HepG2 (cell line): ENCODE measurements around the gene EHD1. TPM values are rescaled to one million over a fixed set of nuclear protein-coding genes. Genes with fewer than 3 reads are reported as not detected.
A peak's percentile ranks its signal among the peaks of the same experiment; 100 is the strongest.

ENCODE experiments used
- ARNT2 ChIP-seq: sonication (generic); formaldehyde crosslinking; IDR thresholded peaks from 2 replicates; pipeline ENCODE4 v1.8.0; 2022; ENCODE audit warnings: mild to moderate bottlenecking, low read depth, missing genetic modification reagents, moderate library complexity
- FOSL2 ChIP-seq: sonication (generic); formaldehyde crosslinking; IDR thresholded peaks from 2 replicates; pipeline ENCODE4 v1.4.0; 2020; ENCODE audit warnings: missing genetic modification reagents
- FOXC1 ChIP-seq: sonication (generic); formaldehyde crosslinking; IDR thresholded peaks from 2 replicates; pipeline ENCODE4 v1.8.0; 2022; ENCODE audit warnings: mild to moderate bottlenecking, missing genetic modification reagents, borderline replicate concordance
- GABPB1 ChIP-seq: IDR thresholded peaks from 2 replicates; pipeline ENCODE4 v1.6.1; 2016; ENCODE audit warnings: mild to moderate bottlenecking, missing genetic modification reagents, moderate library complexity, missing compliant biosample characterization
- HCFC1 ChIP-seq: fragments of 150-350 bp; IDR thresholded peaks from 2 replicates; pipeline ENCODE4 v1.6.1; 2014; ENCODE audit warnings: low read depth, low read length
- HMGXB4 ChIP-seq, 2 experiments: sonication (generic) in 1 of 2; formaldehyde crosslinking in 1 of 2; IDR thresholded peaks; 2 replicates each; pipeline versions ENCODE4 v1.4.0 to v1.6.1; 2018 to 2020; ENCODE audit warnings: missing genetic modification reagents in 2 of 2, borderline replicate concordance in 1 of 2, low read depth in 1 of 2, mild to moderate bottlenecking in 1 of 2, missing biosample characterization in 1 of 2
- HNRNPUL1 ChIP-seq: fragments of 200-400 bp; formaldehyde crosslinking; IDR thresholded peaks from 2 replicates; pipeline ENCODE4 v1.6.1; 2017; ENCODE audit warnings: low read depth, mild to moderate bottlenecking, low read length, moderate library complexity
- ISL2 ChIP-seq: sonication (generic); formaldehyde crosslinking; IDR thresholded peaks from 2 replicates; pipeline ENCODE4 v1.5.0; 2020; ENCODE audit warnings: missing genetic modification reagents
- MXI1 ChIP-seq: IDR thresholded peaks from 3 replicates; pipeline ENCODE4 v1.6.1; 2012; ENCODE audit warnings: low read depth, low read length, inconsistent platforms, borderline replicate concordance
- MYC ChIP-seq: sonication (generic); formaldehyde crosslinking; IDR thresholded peaks from 2 replicates; pipeline ENCODE4 v1.9.0; 2021; ENCODE audit warnings: missing genetic modification reagents, borderline replicate concordance
- NCOR1 ChIP-seq: fragments of 200-600 bp; sonication (generic); IDR thresholded peaks from 2 replicates; pipeline ENCODE4 v1.7.0; 2017; ENCODE audit warnings: antibody characterized with exemption, low read length, borderline replicate concordance
- NR2F2 ChIP-seq: IDR thresholded peaks from 2 replicates; pipeline ENCODE4 v1.6.1; 2012; ENCODE audit warnings: low read depth, inconsistent platforms, borderline replicate concordance
- NRL ChIP-seq: sonication (generic); formaldehyde crosslinking; IDR thresholded peaks from 2 replicates; pipeline ENCODE4 v1.5.0; 2020; ENCODE audit warnings: missing genetic modification reagents, mild to moderate bottlenecking, moderate library complexity, borderline replicate concordance
- POLR2G ChIP-seq: fragments of 200-400 bp; formaldehyde crosslinking; IDR thresholded peaks from 2 replicates; pipeline ENCODE4 v1.6.1; 2018; ENCODE audit warnings: mild to moderate bottlenecking, low read depth, low read length, moderate library complexity
- SAP130 ChIP-seq: IDR thresholded peaks from 2 replicates; pipeline ENCODE4 v1.6.1; 2016; ENCODE audit warnings: low read depth
- SP5 ChIP-seq: IDR thresholded peaks from 2 replicates; pipeline ENCODE4 v1.6.1; 2016; ENCODE audit warnings: low read depth, borderline replicate concordance
- TCF7L2 ChIP-seq: IDR thresholded peaks from 2 replicates; pipeline ENCODE4 v1.6.1; 2011; ENCODE audit warnings: mild to moderate bottlenecking, low read depth, low read length, moderate library complexity
- ZNF230 ChIP-seq: sonication (generic); formaldehyde crosslinking; IDR thresholded peaks from 2 replicates; pipeline ENCODE4 v1.4.0; 2020; ENCODE audit warnings: mild to moderate bottlenecking, missing genetic modification reagents
- ZNF350 ChIP-seq: sonication (generic); formaldehyde crosslinking; IDR thresholded peaks from 2 replicates; pipeline ENCODE4 v1.4.0; 2020; ENCODE audit warnings: mild to moderate bottlenecking, low read depth, missing genetic modification reagents, borderline replicate concordance
- ZNF777 ChIP-seq: sonication (generic); formaldehyde crosslinking; IDR thresholded peaks from 2 replicates; pipeline ENCODE4 v1.4.0; 2020; ENCODE audit warnings: missing genetic modification reagents
- ZSCAN25 ChIP-seq: sonication (generic); formaldehyde crosslinking; IDR thresholded peaks from 2 replicates; pipeline ENCODE4 v1.8.0; 2022; ENCODE audit warnings: mild to moderate bottlenecking, missing genetic modification reagents
- ZSCAN30 ChIP-seq: sonication (generic); formaldehyde crosslinking; IDR thresholded peaks from 2 replicates; pipeline ENCODE4 v1.5.0; 2020; ENCODE audit warnings: mild to moderate bottlenecking, missing genetic modification reagents
- polyA plus RNA-seq, 8 experiments: library from polyadenylated mRNA; depleted of rRNA in 3 of 8; stranded (reverse) in 7 of 8; unstranded in 1 of 8; fragments of >200 nt; fragmentation: Illumina TruSeq in 4 of 8; extraction: Trizol in 4 of 8; gene quantifications; 2 replicates each; pipeline versions ENCODE4 v1.2.1 to v1.2.3, GENCODE V29; 2011 to 2016; ENCODE audit warnings: low read depth in 4 of 8, missing spikeins in 1 of 8, mixed read lengths in 1 of 8; ENCODE audit not compliant: insufficient read depth in 1 of 8
- total RNA-seq, 5 experiments: library from RNA; depleted of rRNA; stranded (reverse); fragments of >200 nt; fragmentation: Illumina TruSeq; extraction: Trizol; gene quantifications; 2 replicates each; pipeline ENCODE4 v1.2.3, GENCODE V29; 2016; ENCODE audit warnings: low read depth in 1 of 5
- TF ChIP-seq, protein P1 (sequence below): sonication (generic); formaldehyde crosslinking; IDR thresholded peaks from 2 replicates; pipeline ENCODE4 v1.4.0; 2020; ENCODE audit warnings: mild to moderate bottlenecking, missing genetic modification reagents
- TF ChIP-seq, protein P2 (sequence below): sonication (generic); formaldehyde crosslinking; IDR thresholded peaks from 2 replicates; pipeline ENCODE4 v1.4.0; 2020; ENCODE audit warnings: missing genetic modification reagents

The EHD1 gene
- total and polyA plus RNA-seq, 2 of the 13 experiments (the other 11 are each of a cell fraction or from before 2014, with no cell fraction given) = 23.6 to 26.6 TPM

GRCh38 chr11:64846998-64847666 lies 31.3 kb downstream of the EHD1 start (continued):
- TF ChIP-seq NRL (CRISPR knock-in tag) (0 out of 2 replicates have a peak, but pooled peaks have one; percentile 17), NCOR1 (no peak; the same call in 1 of the 2 replicates), ARNT2 (CRISPR knock-in tag) (0 out of 2 replicates have a peak, but pooled peaks have one; percentile 32), HCFC1 (0 out of 2 replicates have a peak, but pooled peaks have one; percentile 6), POLR2G (no peak), ZSCAN30 (CRISPR knock-in tag) (0 out of 2 replicates have a peak, but pooled peaks have one; percentile 25), GABPB1 (CRISPR knock-in tag) (peak; percentile 39; the same call in 1 of the 2 replicates), ISL2 (CRISPR knock-in tag) (0 out of 2 replicates have a peak, but pooled peaks have one; percentile 28), ZSCAN25 (CRISPR knock-in tag) (0 out of 2 replicates have a peak, but pooled peaks have one; percentile 45), MXI1 (peak; percentile 44; the same call in 1 of the 3 replicates), HNRNPUL1 (no peak), HMGXB4 (CRISPR knock-in tag; IDR thresholded peaks at IDR 0.05; ENCODE audit: borderline replicate concordance in 1 of 2, low read depth in 1 of 2) (peak; percentile 53 to 76), ZNF230 (0 out of 2 replicates have a peak, but pooled peaks have one; percentile 30), FOSL2 (peak; percentile 60), SAP130 (peak; percentile 77), TCF7L2 (no peak), MYC (peak; percentile 36; the same call in 1 of the 2 replicates), NR2F2 (0 out of 2 replicates have a peak, but pooled peaks have one; percentile 32), SP5 (CRISPR knock-in tag) (peak; percentile 92), FOXC1 (CRISPR knock-in tag) (0 out of 2 replicates have a peak, but pooled peaks have one; percentile 25), ZNF777 (CRISPR knock-in tag) (0 out of 2 replicates have a peak, but pooled peaks have one; percentile 33), ZNF350 (CRISPR knock-in tag) (peak; percentile 86; the same call in 1 of the 2 replicates)
- TF ChIP-seq, protein P1, sequence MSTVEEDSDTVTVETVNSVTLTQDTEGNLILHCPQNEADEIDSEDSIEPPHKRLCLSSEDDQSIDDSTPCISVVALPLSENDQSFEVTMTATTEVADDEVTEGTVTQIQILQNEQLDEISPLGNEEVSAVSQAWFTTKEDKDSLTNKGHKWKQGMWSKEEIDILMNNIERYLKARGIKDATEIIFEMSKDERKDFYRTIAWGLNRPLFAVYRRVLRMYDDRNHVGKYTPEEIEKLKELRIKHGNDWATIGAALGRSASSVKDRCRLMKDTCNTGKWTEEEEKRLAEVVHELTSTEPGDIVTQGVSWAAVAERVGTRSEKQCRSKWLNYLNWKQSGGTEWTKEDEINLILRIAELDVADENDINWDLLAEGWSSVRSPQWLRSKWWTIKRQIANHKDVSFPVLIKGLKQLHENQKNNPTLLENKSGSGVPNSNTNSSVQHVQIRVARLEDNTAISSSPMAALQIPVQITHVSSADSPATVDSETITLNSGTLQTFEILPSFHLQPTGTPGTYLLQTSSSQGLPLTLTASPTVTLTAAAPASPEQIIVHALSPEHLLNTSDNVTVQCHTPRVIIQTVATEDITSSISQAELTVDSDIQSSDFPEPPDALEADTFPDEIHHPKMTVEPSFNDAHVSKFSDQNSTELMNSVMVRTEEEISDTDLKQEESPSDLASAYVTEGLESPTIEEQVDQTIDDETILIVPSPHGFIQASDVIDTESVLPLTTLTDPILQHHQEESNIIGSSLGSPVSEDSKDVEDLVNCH = no peak
- TF ChIP-seq, protein P2, sequence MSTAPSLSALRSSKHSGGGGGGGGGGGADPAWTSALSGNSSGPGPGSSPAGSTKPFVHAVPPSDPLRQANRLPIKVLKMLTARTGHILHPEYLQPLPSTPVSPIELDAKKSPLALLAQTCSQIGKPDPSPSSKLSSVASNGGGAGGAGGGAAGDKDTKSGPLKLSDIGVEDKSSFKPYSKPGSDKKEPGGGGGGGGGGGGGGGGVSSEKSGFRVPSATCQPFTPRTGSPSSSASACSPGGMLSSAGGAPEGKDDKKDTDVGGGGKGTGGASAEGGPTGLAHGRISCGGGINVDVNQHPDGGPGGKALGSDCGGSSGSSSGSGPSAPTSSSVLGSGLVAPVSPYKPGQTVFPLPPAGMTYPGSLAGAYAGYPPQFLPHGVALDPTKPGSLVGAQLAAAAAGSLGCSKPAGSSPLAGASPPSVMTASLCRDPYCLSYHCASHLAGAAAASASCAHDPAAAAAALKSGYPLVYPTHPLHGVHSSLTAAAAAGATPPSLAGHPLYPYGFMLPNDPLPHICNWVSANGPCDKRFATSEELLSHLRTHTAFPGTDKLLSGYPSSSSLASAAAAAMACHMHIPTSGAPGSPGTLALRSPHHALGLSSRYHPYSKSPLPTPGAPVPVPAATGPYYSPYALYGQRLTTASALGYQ (CRISPR knock-in tag) = no peak
